OCI-LY1 (cell line): ENCODE results near the gene IL1R2.

Source experiments
- H2AFZ ChIP-seq: fragments of 200-600 bp; sonication (generic), shearing (Covaris generic); 2 replicates; pipeline ENCODE4 v1.6.0; 2014; ENCODE audit warnings: antibody characterized with exemption, mild to moderate bottlenecking, low read length
- H3F3A ChIP-seq: fragments of 200-600 bp; sonication (generic), shearing (Covaris generic); 2 replicates; pipeline ENCODE4 v1.6.0; 2014; ENCODE audit warnings: mild to moderate bottlenecking, antibody characterized with exemption, low read length, moderate library complexity; ENCODE audit not compliant: insufficient read depth
- H3K27ac ChIP-seq: fragments of 200-600 bp; sonication (generic); 2 replicates; pipeline ENCODE4 v1.5.1; 2014; ENCODE audit warnings: low read length, mixed run types, mild to moderate bottlenecking, low read depth; ENCODE audit not compliant: poor library complexity, severe bottlenecking
- H3K27me3 ChIP-seq: fragments of 200-600 bp; sonication (generic); 2 replicates; pipeline ENCODE4 v1.6.0; 2014; ENCODE audit warnings: antibody characterized with exemption, mild to moderate bottlenecking, low read length, moderate library complexity; ENCODE audit not compliant: insufficient read depth
- H3K36me3 ChIP-seq: fragments of 200-600 bp; sonication (generic); 2 replicates; pipeline ENCODE4 v1.6.1; 2014; ENCODE audit warnings: mild to moderate bottlenecking, antibody characterized with exemption, low read length, moderate library complexity, mixed read lengths; ENCODE audit not compliant: insufficient read depth
- H3K4me1 ChIP-seq: fragments of 200-600 bp; sonication (generic); 2 replicates; pipeline ENCODE4 v1.5.1; 2014; ENCODE audit warnings: mild to moderate bottlenecking, low read length, moderate library complexity; ENCODE audit not compliant: insufficient read depth, severe bottlenecking
- H3K4me2 ChIP-seq: fragments of 200-600 bp; sonication (generic), shearing (Covaris generic); 2 replicates; pipeline ENCODE4 v1.6.1; 2014; ENCODE audit warnings: low read length
- H3K4me3 ChIP-seq: fragments of 200-600 bp; sonication (generic); 2 replicates; pipeline ENCODE4 v1.5.1; 2014; ENCODE audit warnings: low read length, low read depth, mild to moderate bottlenecking, mixed read lengths; ENCODE audit not compliant: poor library complexity, severe bottlenecking
- H3K79me2 ChIP-seq: fragments of 200-600 bp; shearing (Covaris generic); 2 replicates; pipeline ENCODE4 v1.6.1; 2016; ENCODE audit warnings: mixed run types, low read length, mixed read lengths; ENCODE audit not compliant: insufficient read depth
- H3K9ac ChIP-seq: fragments of 200-600 bp; sonication (generic), shearing (Covaris generic); 2 replicates; pipeline ENCODE4 v1.6.1; 2014; ENCODE audit warnings: mild to moderate bottlenecking, low read length, mixed read lengths
- H3K9me2 ChIP-seq: fragments of 200-600 bp; sonication (generic), shearing (Covaris generic); 2 replicates; pipeline ENCODE4 v1.6.1; 2014; ENCODE audit warnings: low read depth, mild to moderate bottlenecking, low read length, mixed read lengths
- H3K9me3 ChIP-seq: fragments of 200-600 bp; shearing (Covaris generic); 2 replicates; pipeline ENCODE4 v1.6.1; 2014; ENCODE audit warnings: low read length, mixed read lengths
- H4K20me1 ChIP-seq: fragments of 200-600 bp; sonication (generic), shearing (Covaris generic); 2 replicates; pipeline ENCODE4 v1.6.0; 2016; ENCODE audit warnings: mild to moderate bottlenecking, low read length; ENCODE audit not compliant: insufficient read depth
- EZH2 ChIP-seq: fragments of 200-600 bp; sonication (generic), shearing (Covaris generic); IDR thresholded peaks from 2 replicates; pipeline ENCODE4 v1.8.0; 2017; ENCODE audit warnings: borderline replicate concordance, mixed run types, mild to moderate bottlenecking, antibody characterized with exemption, low read length, moderate library complexity, mixed read lengths
- TF ChIP-seq, protein P1 (sequence below): fragments of 200-600 bp; sonication (generic), shearing (Covaris generic); IDR thresholded peaks from 2 replicates; pipeline ENCODE4 v1.5.1; 2017; ENCODE audit warnings: mild to moderate bottlenecking, antibody characterized with exemption, low read length, moderate library complexity, mixed read lengths

The IL1R2 gene

GRCh38 chr2:102061286-102061699 is 69.5 kb downstream of the IL1R2 start:
- no peaks in the 10 kb centered on the region for H3K9me3 ChIP-seq
- H3K36me3 ChIP-seq = no peaks in the 10 kb centered on the region
- no peaks in the 10 kb centered on the region for H3F3A ChIP-seq
- no peak overlapping the region for H3K9ac ChIP-seq
- no peaks in the 10 kb centered on the region for H3K4me1 ChIP-seq
- no peak overlapping the region for H3K27ac ChIP-seq
- no peaks in the 10 kb centered on the region for H4K20me1 ChIP-seq
- no peaks in the 10 kb centered on the region for H3K79me2 ChIP-seq
- TF ChIP-seq, protein P1, sequence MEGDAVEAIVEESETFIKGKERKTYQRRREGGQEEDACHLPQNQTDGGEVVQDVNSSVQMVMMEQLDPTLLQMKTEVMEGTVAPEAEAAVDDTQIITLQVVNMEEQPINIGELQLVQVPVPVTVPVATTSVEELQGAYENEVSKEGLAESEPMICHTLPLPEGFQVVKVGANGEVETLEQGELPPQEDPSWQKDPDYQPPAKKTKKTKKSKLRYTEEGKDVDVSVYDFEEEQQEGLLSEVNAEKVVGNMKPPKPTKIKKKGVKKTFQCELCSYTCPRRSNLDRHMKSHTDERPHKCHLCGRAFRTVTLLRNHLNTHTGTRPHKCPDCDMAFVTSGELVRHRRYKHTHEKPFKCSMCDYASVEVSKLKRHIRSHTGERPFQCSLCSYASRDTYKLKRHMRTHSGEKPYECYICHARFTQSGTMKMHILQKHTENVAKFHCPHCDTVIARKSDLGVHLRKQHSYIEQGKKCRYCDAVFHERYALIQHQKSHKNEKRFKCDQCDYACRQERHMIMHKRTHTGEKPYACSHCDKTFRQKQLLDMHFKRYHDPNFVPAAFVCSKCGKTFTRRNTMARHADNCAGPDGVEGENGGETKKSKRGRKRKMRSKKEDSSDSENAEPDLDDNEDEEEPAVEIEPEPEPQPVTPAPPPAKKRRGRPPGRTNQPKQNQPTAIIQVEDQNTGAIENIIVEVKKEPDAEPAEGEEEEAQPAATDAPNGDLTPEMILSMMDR = no peak
- no peak for TF ChIP-seq EZH2
- no peak overlapping the region for H2AFZ ChIP-seq
- H3K4me3 ChIP-seq = no peak overlapping the region
- no peaks in the 10 kb centered on the region for H3K9me2 ChIP-seq
- H3K27me3 ChIP-seq = no peaks in the 10 kb centered on the region
- H3K4me2 ChIP-seq = no peak overlapping the region

DNA sequence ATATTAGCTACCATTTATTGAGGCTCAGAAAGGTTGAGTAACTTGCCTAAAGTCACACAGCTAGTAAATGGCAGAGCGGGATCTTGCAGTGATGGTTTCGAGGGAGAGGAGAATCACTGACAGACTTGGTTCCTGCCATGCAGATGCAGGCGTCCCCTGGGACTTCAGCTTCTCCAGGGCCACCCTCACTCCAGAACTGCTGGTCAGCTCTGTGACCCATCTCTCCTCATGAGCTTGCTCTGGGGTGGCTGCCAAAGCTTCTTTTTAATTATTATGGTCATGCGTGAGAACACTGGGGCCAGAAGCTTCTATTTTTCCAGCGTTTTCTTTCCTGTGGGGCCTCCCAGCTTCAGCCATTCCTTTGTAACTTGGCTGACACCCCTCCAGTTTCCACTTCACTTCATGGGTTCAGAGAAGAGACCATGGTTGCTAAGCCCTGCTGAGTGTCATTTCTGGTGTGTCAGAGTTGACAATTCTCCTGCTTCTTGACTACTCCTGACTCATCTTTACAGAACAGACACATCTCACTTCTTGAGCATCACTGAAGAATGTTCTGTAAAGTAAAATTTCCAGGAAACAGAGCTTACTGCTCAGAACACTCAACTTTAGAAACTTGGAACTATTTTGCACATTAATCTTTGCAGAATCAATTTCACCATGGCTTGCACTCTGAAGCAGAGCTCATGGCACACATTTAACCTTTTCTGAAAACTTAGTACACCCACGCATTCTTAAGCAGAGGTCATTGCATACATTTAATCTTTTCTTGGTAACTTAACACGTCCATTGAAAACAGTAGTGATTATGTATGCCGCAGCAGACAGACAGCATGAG is 70.4 kb downstream of the IL1R2 start:
- H4K20me1 ChIP-seq = no peaks in the 10 kb centered on the region
- TF ChIP-seq EZH2 = no peak
- TF ChIP-seq, protein P1 = no peak
- no peak overlapping the region for H3K4me3 ChIP-seq
- H3K79me2 ChIP-seq = no peaks in the 10 kb centered on the region
- no peak overlapping the region for H3K27ac ChIP-seq
- H3K9ac ChIP-seq = no peak overlapping the region
- no peaks in the 10 kb centered on the region for H3K9me3 ChIP-seq
- no peaks in the 10 kb centered on the region for H3F3A ChIP-seq
- H3K4me2 ChIP-seq = no peak overlapping the region
- H3K4me1 ChIP-seq = no peaks in the 10 kb centered on the region
- no peaks in the 10 kb centered on the region for H3K9me2 ChIP-seq
- H2AFZ ChIP-seq = no peak overlapping the region
- H3K36me3 ChIP-seq = no peaks in the 10 kb centered on the region
- no peaks in the 10 kb centered on the region for H3K27me3 ChIP-seq

- Histone ChIP-seq H3K9ac (no peak overlapping the region), H3K27ac (no peak overlapping the region), H3K27me3 (no peaks in the 10 kb centered on the region), H2AFZ (no peak overlapping the region), H3K36me3 (no peaks in the 10 kb centered on the region), H3F3A (no peaks in the 10 kb centered on the region), H3K9me2 (no peaks in the 10 kb centered on the region), H3K79me2 (no peaks in the 10 kb centered on the region), H3K4me3 (no peak overlapping the region), H4K20me1 (no peaks in the 10 kb centered on the region), H3K9me3 (no peaks in the 10 kb centered on the region), H3K4me1 (no peaks in the 10 kb centered on the region), H3K4me2 (no peak overlapping the region)
- TF ChIP-seq, protein P1 = no peak
- TF ChIP-seq EZH2 = no peak
These were observed 71.0 kb downstream of the IL1R2 start for GRCh38 chr2:102062802-102063201.
